Measurements from ENCODE around the gene BIRC6.

Gene BIRC6

DNA sequence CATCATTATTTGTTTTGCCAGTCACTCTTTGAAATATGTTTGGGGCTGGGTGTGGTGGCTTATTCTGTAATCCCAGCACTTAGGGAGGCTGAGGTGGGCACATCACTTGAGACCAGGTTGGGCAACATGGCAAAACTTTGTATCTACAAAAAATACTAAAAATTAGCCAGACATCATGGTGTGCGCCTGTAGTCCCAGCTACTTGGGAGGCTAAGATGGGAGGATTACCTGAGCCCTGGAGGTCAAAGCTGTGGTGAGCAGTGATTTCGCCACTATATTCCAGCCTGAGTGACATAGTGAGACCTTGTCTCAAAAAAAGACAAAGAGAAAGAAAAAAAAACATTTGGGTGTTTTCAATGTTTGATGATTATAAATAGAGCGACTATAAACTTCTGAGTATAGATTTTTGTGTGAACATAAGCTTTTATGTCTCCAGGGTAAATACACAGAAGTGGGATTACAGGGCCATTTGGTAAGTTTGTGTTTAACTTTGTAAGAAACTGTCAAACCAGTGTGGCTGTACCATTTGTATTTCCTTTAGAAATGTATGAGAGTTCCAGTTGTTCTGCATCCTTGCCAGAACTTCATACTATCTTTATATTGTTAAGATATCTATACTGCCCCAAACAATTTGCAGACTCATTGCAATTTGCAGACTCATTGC lies 15.8 kb downstream of the BIRC6 start:
- no peak for DNase-seq

- no peak for DNase-seq
These were observed 18.5 kb downstream of the BIRC6 start for GRCh38 chr2:32375228-32375892.

DNA sequence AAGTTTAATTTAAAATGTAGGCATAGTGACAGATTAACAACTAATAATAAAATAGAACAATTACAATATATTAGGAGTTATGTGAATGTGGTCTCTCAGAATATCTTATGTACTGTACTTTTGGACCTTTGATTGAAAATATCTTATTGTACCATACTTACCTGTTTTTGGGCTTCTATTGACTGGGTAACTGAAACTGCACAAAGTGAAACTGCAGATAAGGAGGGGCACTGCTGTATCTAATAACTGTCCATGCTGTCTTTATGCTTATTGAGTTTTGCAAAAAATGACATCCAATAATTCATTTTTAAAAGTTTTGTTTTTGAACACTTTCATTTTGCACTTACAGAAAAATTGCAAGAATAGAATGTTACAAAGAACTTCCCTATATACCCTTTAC lies 19.9 kb downstream of the BIRC6 start:
- no peak for DNase-seq

DNA sequence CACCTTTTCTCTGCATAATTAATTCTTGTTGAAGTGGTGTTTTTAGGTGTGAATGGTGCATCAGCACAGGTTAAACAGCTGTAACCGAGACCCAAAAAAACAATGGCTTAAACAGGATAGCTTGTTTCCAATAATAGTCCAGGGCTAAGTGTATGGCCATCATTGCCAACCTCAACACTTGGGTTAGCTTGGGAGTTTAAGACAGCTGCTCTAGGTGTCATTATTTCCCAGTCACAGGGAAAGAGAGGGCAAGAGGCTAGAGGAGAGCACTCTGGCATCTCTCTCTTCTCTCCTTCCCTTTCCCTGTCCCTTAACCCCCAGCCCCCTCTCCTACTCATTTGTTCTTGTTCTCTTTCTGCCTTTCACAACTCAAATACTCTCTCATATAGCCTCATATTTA lies 21.1 kb downstream of the BIRC6 start:
- no peak for DNase-seq

DNA sequence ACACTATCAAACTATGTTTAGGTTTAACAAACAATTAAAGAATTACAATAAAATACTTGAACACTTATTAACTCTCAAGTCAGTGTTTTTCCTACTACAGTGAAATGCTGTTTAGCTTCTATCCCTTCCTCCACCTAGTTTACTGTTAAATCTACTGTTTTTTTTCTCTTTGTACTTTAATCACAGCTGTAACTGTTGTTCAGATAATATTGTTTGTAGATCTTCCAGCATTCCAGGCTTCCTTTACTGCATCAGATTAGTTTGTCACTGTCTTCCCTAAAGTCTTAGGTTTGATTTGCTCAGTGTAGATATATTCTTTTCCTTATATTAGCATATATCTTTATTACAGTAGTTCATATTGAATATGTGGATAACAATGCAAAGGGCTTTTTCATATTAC lies 22.5 kb downstream of the BIRC6 start:
- no peak for DNase-seq

DNA sequence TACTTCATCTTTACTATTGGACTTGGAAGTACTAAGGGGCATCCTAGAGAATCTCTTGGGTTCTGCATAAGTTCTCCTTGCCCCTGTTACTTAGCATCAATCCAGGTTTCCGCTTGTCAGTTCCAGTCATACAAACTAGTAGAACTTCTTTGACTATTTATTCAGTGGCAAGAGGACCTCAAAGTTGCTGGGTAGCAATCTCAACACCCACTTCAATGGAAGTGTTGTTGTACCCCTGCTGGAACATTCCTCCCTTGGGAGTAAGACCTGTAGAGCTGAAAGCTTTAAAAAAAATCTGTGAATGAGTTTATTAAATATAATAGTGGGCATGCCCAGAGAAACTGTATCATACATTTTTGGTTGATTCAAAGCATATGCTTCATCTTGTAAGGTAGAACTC lies 27.0 kb downstream of the BIRC6 start:
- no peak for DNase-seq

GRCh38 chr2:32384529-32384928 lies 27.7 kb downstream of the BIRC6 start:
- no peak for DNase-seq

DNA sequence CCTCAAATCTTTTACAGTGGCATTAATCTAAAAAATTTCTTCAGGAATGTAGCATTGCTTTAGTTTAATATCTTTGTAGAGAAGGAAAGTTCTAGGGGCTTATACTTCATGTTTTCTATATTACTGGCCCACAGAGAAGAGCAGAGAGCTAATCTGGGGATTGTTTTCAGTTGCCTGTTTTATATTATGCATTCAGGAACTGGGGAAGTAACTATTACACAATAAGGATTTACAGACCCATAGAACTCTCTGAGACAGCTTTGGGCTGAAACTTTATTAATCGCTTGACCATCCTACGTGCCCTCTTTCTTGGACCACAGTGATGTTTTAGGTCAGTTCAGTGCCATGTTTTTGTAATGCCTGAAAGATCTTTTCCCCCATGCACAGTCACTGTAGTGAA lies 29.9 kb downstream of the BIRC6 start:
- no peak for DNase-seq

- no peak for DNase-seq
These were observed 42.4 kb downstream of the BIRC6 start for GRCh38 chr2:32399221-32399620.

- no peak for DNase-seq
These were observed 45.3 kb downstream of the BIRC6 start for GRCh38 chr2:32402091-32402490.

- DNase-seq = no peak
These were observed 47.0 kb downstream of the BIRC6 start for GRCh38 chr2:32403782-32404181.

DNA sequence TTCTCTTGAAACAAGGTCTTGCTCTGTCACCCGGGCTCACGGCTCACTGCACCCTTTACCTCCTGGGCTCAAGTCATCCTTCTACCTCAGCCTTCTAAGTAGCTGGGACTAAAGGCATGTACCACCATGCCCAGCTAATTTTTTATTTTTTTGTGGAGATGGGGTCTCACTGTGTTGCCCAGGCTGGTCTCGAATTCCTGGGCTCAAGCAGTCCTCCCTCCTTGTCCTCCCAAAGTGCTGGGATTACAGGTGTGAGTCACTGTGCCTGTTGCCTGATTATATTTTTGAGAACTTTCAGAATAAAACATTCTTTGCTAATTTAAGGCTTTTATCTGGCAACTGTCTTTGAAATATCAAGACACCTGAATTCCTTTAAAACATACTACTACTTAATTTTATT lies 47.9 kb downstream of the BIRC6 start:
- DNase-seq = no peak

- DNase-seq = no peak
These were observed 59.7 kb downstream of the BIRC6 start for GRCh38 chr2:32416519-32416918.

GRCh38 chr2:32417659-32418058 lies 60.8 kb downstream of the BIRC6 start:
- DNase-seq = no peak

DNA sequence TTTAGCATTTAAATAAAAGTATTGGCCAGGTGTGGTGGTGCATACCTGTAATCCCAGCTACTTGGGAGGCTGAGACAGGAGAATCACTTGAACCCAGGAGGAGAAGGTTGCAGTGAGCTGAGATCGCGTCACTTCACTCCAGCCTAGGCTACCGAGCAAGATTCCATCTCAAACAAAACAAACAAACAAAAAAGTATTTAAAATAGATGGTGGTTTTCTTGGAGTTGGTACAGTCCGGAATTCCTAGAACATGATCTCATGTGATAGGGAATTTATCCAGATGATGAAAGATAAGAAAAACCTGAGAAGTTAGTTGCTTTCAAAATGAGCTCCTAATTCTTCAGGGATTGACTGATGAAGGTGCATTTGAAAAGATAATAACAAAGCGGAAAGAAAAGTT lies 62.0 kb downstream of the BIRC6 start:
- DNase-seq = peak in 1 of 2 experiments; percentile 65

DNA sequence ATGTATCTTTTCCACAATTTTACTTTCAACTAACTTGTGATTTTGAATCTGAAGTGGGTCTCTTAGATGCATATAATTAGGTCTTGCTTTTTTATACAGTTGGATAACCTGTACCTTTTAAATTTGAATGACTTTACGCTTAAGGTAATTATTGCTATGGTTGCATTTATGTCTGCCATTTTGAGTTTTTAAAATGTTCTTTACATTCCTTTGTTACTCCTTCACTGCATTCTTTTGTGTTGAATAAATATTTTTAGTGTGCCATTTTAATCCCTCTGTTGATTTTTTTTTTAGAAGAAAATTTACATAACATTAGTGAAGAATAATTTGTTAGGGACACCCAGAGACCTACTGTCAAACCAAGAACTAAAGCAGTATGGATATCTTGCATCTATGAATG lies 65.3 kb downstream of the BIRC6 start:
- DNase-seq = peak in 1 of 2 experiments; percentile 15

DNA sequence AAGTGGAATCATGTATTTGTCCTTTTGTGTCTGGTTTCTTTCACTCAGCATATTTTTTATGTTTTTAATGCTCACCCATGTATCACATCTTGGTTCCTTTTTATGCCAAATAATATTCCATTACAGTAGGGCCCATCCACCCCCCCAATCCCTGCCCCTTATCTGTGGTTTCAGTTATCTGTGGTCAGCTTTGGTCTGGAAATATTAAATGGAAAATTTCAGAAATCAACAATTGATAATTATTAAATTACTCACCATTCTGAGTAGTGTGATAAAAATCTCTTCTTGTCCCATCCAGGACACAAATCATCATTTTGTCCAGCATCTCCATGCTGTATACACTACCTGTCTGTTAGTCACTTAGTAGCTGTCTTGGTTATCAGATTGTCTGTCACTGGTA lies 66.7 kb downstream of the BIRC6 start:
- DNase-seq = no peak

- DNase-seq = no peak
These were observed 67.9 kb downstream of the BIRC6 start for GRCh38 chr2:32424739-32425138.

- peak in 1 of 2 experiments; percentile 77 for DNase-seq
These were observed 68.9 kb downstream of the BIRC6 start for GRCh38 chr2:32425719-32426141.

DNA sequence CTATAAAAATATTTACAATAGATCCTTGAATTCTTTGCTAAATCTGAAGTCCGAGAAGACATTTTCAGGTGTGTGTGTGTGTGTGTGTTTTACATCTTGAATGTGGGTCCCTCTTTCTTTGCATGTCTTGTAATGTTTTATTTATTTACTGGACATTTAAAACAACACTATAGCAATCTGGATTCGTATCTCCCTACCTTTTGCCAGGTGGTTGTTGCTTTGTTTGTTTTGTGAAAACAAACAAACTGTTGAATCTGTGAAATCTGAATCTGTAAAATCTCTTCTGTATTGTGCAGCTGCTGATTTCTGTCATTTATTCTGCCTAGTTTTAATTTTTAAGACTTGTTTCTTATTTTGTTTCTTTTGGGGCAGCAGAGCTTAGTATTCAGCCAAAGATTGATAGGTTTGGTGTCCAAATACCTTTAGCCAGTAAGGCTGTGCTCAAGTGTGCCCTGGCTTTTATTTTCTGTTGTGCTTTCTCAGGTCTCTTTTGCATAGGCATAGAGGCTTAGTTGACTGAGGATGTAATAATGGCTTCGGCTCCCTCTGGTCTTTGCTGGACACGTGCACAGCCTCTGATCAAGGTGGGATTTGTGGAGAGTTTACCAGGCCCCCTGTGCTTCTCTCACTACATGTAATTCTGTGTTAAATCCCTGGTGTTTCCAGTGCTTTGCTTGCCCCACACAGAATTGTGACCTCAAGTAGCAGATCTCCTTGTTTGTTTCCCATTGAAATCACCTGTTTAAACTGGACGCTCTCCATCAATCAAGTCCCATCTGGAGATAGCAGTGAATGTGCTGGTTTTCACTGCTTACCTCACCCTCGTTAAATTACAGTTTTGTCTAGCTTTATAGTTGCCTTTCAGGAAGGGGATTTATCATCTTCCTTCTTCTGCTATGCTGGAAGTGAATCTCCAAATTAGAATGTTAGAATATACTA lies 71.1 kb downstream of the BIRC6 start:
- no peak for DNase-seq

DNA sequence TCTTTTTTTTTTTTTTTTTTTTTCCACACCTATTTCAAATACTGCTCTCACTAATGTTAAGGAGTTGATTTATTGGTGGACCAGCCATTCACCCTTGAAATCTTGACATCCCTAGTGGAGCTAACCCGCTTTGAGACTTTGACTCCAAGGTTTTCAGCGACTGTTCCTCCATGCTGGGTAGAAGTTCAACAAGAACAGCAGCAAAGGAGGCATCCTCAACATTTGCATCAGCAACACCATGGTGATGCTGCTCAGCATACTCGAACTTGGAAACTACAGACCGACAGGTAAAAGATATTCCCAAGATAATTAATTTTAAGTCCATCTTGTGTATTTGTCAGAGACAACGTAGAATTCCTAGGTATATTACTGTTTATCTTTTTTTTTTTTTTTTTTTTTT lies 74.0 kb downstream of the BIRC6 start:
- DNase-seq = no peak

- no peak for DNase-seq
These were observed 79.3 kb downstream of the BIRC6 start for GRCh38 chr2:32436150-32436549.

GRCh38 chr2:32442020-32442467 lies 85.2 kb downstream of the BIRC6 start:
- DNase-seq = no peak

- DNase-seq = no peak
These were observed 89.5 kb downstream of the BIRC6 start for GRCh38 chr2:32446369-32446768.

Measured in SW 1271 (cell line).